GM19463 (cell line): ENCODE results near the gene SSNA1.
A peak's percentile ranks its signal among the peaks of the same experiment; 100 is the strongest.

ENCODE experiments used
- ATAC-seq: cut with Tn5 transposase; IDR thresholded peaks from one replicate; pipeline ENCODE4 v1.9.1; 2021; ENCODE audit warnings: mild to moderate bottlenecking, moderate library complexity; ENCODE audit not compliant: unreplicated experiment

Gene SSNA1

DNA sequence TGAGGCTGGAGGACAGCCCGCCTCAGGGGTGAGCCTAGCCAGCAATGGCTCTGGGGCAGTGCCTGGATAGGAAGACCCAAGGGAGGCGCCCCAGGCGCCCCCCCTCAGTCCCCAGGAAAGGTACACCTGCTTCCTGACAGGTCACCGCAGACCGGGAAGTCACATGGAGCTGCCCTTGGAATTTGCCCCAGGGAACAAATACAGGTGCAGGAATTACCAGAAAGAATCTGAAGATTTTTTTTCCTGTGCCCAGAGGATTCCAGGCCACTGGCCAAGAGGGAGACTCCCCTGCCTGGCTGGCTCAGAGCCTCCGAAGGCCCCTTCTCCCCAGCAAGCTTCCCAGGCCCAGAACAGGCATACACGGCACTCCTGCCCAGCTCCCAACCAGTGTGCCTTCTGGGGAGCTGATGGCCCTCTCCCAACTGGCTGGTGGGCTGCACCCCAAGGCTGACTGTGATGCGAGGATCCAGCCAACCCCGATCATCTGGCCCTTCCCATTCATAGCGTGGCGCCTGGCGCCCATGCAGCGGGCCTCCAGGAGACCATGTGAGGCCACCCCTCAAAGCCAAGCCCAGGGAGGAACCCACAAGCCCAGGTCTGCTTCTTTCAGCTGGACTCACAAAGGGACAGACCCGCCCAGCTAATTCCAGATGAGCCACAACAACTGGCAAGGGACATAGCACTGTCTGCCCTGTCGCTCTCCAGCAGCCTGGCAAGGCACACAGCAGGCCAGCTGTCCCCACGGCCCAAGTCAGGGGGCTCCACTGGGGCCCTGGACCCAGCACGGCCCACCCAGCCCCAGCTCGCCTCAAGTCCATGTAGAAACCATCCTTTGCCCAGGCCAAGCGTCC lies 9.8 kb downstream of the SSNA1 start:
- no peak for ATAC-seq

DNA sequence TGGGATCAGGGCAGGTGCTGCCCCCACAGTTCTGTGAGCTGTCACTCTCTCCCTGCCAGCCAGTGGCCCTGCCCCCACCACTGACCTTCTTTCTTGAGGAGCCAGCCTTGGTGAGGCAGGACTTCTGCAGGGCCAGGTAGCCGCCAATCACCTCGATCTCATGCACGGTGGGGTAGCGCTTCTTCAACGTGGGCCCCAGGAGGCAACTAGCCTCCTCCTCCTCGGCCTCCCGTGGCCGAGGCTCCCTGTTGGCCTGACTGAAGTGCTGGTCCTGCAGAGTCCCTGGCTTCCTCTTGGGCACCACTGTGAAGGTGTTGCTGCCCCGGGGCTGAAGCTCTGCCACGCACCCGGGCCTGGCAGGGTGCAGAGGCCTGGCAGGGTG lies 10.4 kb downstream of the SSNA1 start:
- no peak for ATAC-seq

DNA sequence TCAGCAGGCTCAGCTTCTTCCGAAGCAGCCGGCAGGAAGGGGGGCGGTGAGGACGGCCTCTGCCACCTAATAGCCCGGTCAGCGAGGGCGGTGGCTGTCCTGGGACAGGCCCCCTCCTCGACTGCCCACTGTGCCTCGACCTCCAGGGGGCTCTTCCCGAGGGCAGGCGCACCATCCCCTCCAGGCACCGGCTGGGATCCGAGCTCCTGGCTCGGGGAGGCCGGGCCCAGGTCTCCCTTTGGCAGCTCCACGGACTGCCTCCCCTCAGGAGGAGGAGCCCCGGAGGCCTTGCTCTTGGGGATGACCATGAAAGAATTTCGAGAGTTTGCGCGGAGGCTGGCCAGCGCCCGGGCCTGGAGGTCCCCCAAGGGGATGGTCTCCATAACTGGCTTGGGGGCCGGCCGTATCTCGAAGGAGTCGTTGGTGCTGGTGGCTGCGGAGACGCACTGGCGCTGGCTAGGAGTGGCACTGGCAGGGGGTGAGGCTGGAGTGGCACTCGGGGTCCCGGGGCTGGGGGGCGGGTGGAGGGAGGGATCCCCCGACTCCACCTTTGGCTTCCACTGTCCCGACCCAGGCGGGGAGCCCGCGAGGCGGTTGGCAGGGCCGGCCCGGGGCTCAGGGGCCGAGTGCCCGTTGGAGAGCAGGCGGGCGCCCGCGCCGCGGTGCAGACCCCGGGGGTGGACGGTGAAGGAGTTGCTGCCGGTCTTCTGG lies 11.1 kb downstream of the SSNA1 start:
- ATAC-seq, result no peak

DNA sequence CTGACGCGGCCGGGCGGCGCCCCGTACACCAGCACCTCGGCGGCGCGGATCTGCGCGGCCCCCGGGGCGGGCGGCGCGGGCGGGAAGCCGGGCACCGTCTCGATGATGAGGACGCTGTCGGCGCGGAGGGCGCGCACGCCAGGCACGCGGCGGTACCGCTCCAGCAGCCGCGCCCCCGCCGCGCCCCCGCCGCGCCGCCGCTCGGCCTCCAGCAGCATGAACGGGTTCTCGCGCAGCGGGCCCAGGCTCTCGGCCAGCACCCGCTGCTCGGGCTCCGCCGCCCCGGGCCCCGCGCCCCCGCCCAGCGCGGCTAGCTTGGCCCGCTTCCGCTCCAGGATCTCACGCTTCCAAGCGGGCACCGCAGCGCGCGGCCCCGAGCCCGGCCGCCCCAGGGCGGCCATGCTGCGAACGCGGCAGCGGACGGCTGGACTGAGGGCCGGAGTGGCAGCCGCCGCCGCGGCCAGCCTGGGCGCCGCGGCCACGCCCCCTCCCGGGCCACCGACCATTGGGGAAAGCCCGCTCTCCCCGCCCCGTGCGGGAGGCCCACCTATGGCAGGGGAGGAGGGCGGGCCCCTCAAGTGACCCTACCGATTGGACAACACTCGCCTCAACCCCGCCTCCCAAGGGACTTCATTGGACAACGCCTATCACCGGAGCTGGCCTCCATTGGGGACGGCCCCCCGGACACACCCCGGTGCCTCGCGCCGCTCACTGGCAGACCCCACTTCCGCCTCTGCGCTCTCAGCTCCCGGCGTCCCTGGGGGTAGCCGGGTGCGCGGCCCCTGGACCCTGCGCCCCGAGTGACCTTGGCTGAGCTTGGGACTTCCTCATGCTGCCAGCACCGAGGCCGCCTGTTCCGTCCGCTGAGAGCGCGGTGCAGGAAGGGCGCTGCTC lies 12.1 kb downstream of the SSNA1 start, which contains the start of gene TPRN:
Gene TPRN, minus strand, starts transcription at position 431 of the 894 bp plus-strand sequence. Its CDS starts 30 bp downstream, at position 401.
- peak; percentile 88 for ATAC-seq

DNA sequence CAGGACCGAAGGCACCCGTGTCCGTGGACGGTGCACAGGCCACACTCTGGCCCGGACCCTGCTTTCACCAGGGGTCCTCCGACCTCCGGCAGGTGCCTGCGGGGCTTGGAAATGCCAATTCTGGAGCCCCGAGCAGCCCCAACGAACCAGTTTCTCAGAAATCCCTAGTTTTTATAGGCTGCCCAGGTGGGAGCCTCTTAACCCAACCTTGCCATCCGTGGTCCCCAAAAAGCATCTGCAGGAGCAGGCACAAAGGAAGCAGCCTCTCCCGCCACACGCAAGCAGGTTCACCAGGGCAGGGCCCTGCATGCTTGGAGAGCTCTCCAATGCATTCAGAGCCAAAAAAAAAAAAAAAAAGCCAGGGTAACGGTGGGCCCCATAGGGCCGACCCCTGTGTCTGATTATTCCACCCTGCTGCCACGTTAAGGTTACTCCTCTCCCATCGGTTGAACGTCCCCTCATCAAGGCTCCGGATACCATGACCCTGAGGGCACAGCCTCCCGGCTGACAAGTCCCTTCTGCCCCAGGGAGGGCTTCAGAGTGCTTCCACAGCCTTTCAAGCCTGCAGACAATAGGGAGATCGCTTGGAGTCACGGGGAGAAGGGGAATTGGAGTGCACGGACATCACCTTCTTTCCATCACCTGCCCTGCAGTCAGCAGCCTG lies 12.9 kb downstream of the SSNA1 start:
- ATAC-seq, result no peak

DNA sequence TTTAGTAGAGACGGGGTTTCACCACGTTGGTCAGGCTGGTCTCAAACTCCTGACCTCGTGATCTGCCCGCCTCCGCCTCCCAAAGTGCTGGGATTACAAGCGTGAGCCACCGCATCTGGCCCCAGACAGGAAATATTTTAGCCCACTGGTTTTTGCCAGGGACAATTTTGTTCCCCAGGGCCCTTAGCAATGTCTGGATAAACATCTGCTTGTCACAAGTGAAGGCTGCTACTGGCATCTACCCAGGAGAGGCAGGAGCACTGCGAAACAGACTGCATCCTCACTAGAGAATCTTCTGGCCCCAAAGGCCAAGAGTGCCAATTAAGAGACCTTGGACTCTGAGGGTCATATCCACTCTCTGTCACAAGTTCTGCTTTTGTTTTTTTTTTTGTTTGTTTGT lies 14.5 kb downstream of the SSNA1 start:
- ATAC-seq, result no peak

DNA sequence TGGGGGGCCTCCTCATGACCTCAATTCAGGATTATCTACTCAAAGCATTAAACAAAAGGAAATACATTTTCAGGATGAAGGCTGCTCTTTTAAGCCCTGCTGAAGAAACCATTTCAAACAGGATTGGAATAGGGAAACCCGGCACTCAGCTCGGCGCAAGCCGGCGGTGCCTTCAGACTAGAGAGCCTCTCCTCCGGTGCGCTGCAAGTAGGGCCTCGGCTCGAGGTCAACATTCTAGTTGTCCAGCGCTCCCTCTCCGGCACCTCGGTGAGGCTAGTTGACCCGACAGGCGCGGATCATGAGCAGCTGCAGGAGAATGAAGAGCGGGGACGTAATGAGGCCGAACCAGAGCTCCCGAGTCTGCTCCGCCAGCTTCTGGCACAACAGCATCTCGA lies 16.3 kb downstream of the SSNA1 start:
- no peak for ATAC-seq

DNA sequence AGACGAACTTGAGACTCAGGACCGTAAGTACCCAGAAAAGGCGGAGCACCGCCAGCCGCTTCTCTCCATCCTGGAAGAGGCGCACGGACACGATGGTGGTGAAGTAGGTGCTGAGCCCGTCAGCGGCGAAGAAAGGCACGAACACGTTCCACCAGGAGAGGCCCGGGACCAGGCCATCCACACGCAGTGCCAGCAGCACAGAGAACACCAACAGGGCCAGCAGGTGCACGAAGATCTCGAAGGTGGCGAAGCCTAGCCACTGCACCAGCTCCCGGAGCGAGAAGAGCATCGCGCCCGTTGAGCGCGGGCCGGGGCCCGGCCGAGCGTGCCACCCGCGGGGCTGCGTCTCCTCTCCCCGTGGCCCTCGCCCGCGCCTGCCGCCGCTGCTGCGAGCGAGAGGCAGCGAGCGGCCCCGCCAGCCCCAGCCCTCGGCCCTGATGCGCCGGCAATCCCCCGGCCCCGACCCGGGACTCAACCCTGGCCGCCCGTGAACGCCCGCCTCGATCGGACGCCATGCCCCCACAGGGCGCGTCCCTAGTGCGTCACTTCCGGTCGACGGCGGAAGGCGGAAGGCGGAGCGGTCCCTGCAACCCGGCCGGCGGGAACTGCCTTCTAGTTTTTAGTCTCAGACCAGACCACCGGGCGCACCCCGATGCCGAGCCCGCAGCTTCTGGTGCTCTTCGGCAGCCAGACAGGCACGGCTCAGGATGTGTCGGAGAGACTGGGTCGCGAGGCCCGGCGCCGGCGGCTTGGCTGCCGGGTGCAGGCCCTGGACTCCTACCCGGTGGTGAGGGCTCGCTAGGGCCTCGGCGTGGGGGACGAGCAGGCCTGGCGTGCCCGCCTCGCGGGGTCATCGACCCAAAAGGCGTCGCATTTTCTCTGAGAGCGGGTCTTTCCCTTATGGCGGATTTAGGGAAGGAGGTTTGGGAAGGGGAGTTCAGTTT lies 16.9 kb downstream of the SSNA1 start, which contains the start of the genes NDOR1 and TMEM203:
Gene NDOR1, plus strand, starts transcription at position 575 of the 944 bp plus-strand sequence. Its CDS starts 78 bp downstream, at position 653.
Gene TMEM203, minus strand, starts transcription at position 523 of the 944 bp plus-strand sequence. Its CDS starts 234 bp downstream, at position 289.
- ATAC-seq, result no peak

DNA sequence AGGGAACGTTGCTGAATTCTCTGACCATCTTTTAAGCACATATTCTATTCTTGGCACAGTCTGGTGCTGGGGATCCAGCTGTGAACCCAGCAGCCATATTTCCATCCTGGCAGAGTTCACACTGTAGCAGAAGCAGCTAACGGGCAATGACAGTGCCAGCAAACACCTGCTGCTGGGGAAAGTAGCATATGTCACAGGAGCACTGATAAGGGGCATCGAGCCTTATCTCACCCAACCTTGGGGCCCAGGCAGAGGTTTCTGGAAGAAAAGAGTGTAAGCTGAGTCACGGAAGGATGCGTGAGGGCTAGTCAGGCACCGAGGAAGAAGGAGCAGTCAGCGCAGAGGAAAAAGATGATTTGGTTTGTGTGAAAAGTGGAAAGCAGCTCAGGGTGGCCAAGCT lies 18.1 kb downstream of the SSNA1 start:
- no peak for ATAC-seq

DNA sequence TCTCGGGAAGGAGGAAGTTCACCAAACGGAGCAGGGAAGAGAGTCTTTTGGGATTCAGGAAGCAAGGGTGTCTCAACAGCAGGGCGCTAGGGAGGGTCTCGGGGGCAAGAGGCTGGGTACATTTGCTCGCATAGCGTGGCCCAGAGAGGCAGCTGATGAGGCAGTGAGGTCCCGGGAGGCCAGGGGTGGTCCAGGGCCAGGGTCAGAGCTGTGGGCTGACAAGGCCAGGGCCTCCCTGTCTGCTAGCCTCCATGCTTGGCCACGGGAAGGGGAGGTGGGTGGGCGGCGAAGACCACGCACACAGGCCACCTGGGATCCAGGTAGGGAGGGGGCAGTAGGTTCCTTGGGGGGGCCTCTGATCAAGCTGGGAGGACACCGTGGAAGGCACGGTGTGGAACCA lies 23.1 kb downstream of the SSNA1 start:
- no peak for ATAC-seq

DNA sequence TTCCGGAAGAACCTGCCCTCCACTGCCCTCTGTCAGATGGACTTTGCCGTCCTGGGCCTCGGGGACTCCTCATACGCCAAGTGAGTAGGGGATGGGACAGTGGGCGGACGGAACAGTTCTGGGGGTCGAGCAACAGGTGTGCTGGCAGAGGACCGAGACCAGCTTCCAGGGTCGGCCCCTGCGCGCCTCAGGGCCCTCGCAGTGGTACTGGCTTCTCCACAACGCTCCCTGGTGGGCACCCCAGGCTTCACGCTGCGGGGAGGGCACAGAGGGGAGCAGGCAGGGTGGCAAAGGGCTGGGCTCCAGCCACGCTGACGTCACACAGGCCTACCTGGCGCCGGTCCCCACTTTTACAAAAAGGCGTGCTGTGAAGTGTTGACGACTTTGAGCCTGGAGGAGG lies 24.0 kb downstream of the SSNA1 start:
- ATAC-seq, result no peak

DNA sequence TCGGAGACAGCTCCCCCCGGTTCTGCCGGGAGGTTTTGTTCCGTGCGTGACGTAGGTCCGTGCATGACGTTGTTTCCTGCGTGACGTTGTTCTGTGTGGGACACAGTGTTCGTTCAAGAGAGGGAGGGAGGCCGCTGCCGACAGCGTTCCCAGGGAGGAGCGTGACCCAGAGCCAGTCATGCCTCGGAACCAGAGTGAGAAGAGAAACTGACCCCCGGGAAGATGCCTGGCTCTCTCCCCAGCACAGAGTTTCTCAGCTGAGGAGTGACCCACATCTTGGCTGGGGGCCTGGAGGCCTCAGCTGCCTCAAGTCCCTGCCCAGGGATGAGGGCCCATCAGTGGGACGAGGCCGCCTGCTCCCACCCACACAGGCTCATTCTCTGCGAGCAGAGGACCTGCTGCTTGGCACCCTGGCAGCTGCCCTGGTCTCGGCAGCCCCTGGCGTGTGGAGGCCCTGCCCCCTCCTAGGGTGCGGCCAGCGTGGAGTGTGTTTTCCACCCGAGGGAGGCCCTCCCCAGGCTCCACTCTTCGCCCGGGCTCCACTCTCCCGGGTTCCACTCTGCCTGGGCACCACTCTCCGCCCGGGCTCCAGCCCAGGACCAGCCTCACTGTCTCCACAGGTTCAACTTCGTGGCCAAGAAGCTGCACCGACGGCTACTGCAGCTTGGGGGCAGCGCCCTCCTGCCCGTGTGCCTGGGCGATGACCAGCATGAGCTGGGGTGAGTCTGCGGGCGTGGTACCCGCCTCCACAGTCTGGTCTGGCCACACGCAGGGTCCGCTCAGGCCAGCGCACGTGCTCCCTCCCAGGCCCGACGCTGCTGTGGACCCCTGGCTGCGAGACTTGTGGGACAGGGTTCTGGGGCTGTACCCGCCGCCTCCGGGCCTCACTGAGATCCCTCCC lies 24.9 kb downstream of the SSNA1 start:
- no peak for ATAC-seq

DNA sequence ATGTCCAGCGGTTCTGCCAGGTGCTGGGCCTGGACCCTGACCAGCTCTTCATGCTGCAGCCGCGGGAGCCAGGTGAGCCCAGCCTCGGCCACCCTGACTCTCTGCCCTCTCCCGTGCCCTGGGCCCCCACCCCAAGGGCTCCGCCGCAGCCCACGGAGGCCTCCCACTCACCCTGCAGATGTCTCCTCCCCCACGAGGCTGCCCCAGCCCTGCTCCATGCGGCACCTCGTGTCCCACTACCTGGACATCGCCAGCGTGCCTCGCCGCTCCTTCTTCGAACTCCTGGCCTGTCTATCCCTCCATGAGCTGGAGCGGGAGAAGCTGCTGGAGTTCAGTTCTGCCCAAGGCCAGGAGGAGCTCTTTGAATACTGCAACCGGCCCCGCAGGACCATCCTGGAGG lies 26.1 kb downstream of the SSNA1 start:
- no peak for ATAC-seq

DNA sequence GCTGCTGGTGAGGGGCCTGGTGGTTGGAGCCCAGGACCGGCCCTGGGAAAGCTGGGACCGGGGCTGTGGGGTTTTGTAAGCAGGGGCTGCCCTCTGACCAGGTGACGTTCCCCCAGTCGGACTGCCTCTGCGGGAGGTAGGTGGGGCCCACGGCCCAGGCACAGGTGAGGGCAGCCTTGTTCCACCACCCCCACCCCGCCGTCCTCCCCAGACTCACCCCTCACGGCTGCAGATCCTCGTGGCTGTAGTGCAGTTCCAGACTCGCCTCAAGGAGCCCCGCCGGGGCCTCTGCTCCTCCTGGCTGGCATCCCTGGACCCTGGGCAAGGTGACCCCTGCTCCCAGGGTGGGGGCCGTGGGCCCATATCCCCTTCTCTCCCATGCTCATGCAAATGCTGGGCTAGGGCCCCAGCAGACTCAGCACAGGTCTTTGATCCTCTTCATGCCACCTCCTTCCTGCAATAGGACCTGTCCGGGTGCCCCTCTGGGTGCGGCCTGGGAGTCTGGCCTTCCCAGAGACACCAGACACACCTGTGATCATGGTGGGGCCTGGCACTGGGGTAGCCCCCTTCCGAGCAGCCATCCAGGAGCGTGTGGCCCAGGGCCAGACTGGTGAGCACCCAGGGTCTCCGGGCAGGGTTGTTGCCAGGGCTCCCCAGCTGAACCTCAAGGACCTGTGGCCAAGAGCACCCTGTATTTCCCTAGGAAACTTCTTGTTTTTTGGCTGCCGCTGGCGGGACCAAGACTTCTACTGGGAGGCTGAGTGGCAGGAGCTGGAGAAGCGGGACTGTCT lies 26.9 kb downstream of the SSNA1 start:
- ATAC-seq, result no peak

DNA sequence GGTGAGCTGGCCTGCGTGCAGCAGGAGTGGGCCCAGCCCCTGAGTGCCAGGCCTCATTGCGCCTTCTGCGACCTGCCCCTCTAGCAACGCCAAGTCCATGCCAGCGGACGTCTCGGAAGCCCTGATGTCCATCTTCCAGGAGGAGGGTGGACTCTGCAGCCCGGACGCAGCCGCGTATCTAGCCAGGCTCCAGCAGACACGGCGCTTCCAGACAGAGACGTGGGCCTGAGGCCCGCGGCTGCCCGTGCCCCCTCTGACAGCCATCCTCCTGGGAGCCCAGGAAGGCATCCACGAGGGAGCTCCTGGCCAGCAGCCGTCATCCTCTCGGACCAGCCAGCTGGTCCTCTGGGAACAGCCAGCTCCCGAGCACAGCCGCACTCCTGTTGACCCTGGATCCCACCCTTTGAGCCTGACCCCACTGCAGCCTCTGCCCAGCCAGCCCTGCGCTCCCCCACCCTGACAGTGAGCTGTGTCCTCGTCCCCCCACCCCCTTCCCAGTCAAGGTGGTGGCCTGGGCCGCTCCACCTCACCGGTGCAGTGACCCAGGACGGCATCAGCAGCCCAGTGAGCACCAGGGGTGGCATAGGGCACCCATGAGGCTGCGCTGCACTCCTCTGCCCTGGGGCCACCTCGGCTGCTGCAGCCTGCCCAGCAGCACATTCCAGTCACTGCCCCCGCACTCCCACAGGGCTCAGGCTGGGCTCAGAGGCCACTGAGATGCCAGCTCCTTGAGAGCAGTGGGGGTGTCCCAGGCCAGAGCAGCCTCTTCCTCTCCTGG lies 27.9 kb downstream of the SSNA1 start:
- ATAC-seq, result no peak

DNA sequence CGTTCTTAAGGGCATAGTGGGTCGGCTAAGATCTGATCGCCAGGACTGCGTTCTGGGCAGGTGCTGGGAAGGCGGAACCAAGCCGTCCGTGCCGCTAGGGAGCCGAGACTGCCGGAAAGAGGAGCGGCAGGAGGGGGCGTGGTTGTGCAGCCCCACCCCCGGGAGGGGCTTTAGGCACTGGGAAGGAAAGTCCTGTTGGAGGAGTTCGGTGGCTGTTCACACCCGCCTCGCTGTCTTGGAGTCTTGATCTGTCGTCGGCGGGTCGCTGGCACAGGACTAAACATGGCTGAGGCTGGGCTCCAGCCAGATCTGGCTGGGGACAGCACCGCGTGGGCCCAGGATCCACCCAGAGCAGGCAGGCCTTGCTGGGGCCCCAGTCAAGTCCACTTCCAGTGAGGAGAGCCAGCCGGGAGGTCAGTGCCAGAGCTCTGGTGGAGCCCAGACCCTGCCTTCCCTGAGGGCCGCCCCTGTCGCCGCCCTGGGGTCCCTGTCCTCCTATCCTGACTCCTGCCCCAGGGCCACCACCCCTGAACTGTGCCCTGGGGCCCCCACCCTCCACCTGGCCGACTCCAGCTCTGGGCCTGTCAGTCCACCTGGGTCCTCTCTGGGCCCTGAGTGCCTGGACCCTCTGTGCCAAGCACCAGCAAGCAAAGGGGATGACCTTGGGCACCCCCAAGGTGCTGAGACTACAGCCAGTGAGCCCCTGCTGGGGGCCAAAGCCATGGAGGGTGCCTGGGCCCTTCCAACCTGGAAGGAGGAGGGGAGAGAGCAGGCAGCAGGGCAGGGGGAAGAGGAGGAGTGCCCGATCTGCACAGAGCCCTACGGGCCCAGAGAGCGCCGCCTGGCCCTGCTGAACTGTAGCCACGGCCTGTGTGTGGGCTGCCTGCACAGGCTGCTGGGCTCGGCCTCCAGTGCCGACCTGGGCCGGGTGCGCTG lies 29.1 kb downstream of the SSNA1 start:
- no peak for ATAC-seq
